ENCODE measurements around the gene SNRK.

GRCh38 chr3:43290956-43291355 is 4.6 kb downstream of the SNRK start:
- TF ChIP-seq CTCF (IDR thresholded peaks at IDR 0.05; ENCODE audit: borderline replicate concordance, extremely low read depth, low read length, poor library complexity, severe bottlenecking) (no peak), EZH2 (IDR thresholded peaks at IDR 0.05; ENCODE audit: borderline replicate concordance, low read depth, low read length, severe bottlenecking) (no peak)

Data from DND-41 (cell line).